ENCODE data around the gene C1orf74. TPM values are rescaled to one million over a fixed set of nuclear protein-coding genes. Genes with fewer than 3 reads are reported as not detected.

The C1orf74 gene
- total and polyA plus RNA-seq, 2 experiments from 2014 or later = 1.4 to 2.3 TPM

- H3K4me2 ChIP-seq (ENCODE audit: unreplicated experiment) = peak overlapping the region; percentile 47
- no peaks in the 10 kb centered on the region for H4K20me1 ChIP-seq (ENCODE audit: insufficient read depth)
- H3F3A ChIP-seq (ENCODE audit: insufficient read depth) = peaks cover 16% of the 10 kb centered on the region; the same call in 1 of the 2 replicates
- peaks cover 19% of the 10 kb centered on the region; the same call in 1 of the 2 replicates for H3K4me1 ChIP-seq (ENCODE audit: insufficient read depth)
- no peaks in the 10 kb centered on the region for H3K36me3 ChIP-seq (ENCODE audit: low read depth)
- 71 to 79% methylated on average over 2 of the region's 2 CpGs for WGBS, 2 experiments (ENCODE audit: low coverage in 1 of 2, low lambda C conversion rate in 2 of 2, missing lambda C conversion rate in 2 of 2)
- no peaks in the 10 kb centered on the region for H3K9me2 ChIP-seq (ENCODE audit: insufficient read depth)
- H2AFZ ChIP-seq = peak overlapping the region; percentile 36
- no peak for TF ChIP-seq EZH2phosphoT487 (IDR thresholded peaks at IDR 0.05; ENCODE audit: insufficient read depth, low read depth)
- TF ChIP-seq EZH2 (IDR thresholded peaks at IDR 0.05; ENCODE audit: insufficient read depth, poor library complexity, severe bottlenecking) = no peak
- no peak for DNase-seq
- no peaks in the 10 kb centered on the region for H3K27me3 ChIP-seq (replicated peaks; ENCODE audit: insufficient read depth)
- in situ Hi-C loops (cut with MboI) = no loop called here
- no peaks in the 10 kb centered on the region for H3K9me3 ChIP-seq (ENCODE audit: low read depth)
- H3K4me3 ChIP-seq = peak overlapping the region; percentile 36; the same call in 1 of the 2 replicates
- 0 out of 2 replicates have a peak overlapping the region, but pooled peaks have one; percentile 27 for H3K27ac ChIP-seq
- H3K9ac ChIP-seq = peak overlapping the region; percentile 42
- no peaks in the 10 kb centered on the region for H3K79me2 ChIP-seq (ENCODE audit: insufficient read depth)
These were observed 42.5 kb downstream of the C1orf74 start for GRCh38 chr1:209741889-209742288.

GRCh38 chr1:209741193-209741592 lies 43.2 kb downstream of the C1orf74 start:
- H3K36me3 ChIP-seq (ENCODE audit: low read depth) = no peaks in the 10 kb centered on the region
- no peaks in the 10 kb centered on the region for H3K9me3 ChIP-seq (ENCODE audit: low read depth)
- no peaks in the 10 kb centered on the region for H3K27me3 ChIP-seq (replicated peaks; ENCODE audit: insufficient read depth)
- H3K9me2 ChIP-seq (ENCODE audit: insufficient read depth) = no peaks in the 10 kb centered on the region
- no peak overlapping the region for H3K4me2 ChIP-seq (ENCODE audit: unreplicated experiment)
- 90% methylated on average over 3 of the region's 3 CpGs for WGBS, 2 experiments (ENCODE audit: low coverage in 1 of 2, low lambda C conversion rate in 2 of 2, missing lambda C conversion rate in 2 of 2)
- H2AFZ ChIP-seq = no peak overlapping the region
- TF ChIP-seq EZH2 (IDR thresholded peaks at IDR 0.05; ENCODE audit: insufficient read depth, poor library complexity, severe bottlenecking) (no peak), EZH2phosphoT487 (IDR thresholded peaks at IDR 0.05; ENCODE audit: insufficient read depth, low read depth) (no peak)
- H4K20me1 ChIP-seq (ENCODE audit: insufficient read depth) = no peaks in the 10 kb centered on the region
- H3K4me1 ChIP-seq (ENCODE audit: insufficient read depth) = peaks cover 19% of the 10 kb centered on the region; the same call in 1 of the 2 replicates
- no peak overlapping the region for H3K27ac ChIP-seq
- H3K9ac ChIP-seq = no peak overlapping the region
- no peak for DNase-seq
- peaks cover 16% of the 10 kb centered on the region; the same call in 1 of the 2 replicates for H3F3A ChIP-seq (ENCODE audit: insufficient read depth)
- in situ Hi-C loops (cut with MboI) = no loop called here
- H3K4me3 ChIP-seq = no peak overlapping the region
- H3K79me2 ChIP-seq (ENCODE audit: insufficient read depth) = no peaks in the 10 kb centered on the region

- Histone ChIP-seq H3K4me2 (ENCODE audit: unreplicated experiment) (no peak overlapping the region), H2AFZ (no peak overlapping the region), H3F3A (ENCODE audit: insufficient read depth) (peaks cover 19% of the 10 kb centered on the region; the same call in 1 of the 2 replicates), H3K27me3 (replicated peaks; ENCODE audit: insufficient read depth) (no peaks in the 10 kb centered on the region), H3K79me2 (ENCODE audit: insufficient read depth) (no peaks in the 10 kb centered on the region), H3K4me1 (ENCODE audit: insufficient read depth) (peaks cover 20% of the 10 kb centered on the region), H3K9me3 (ENCODE audit: low read depth) (no peaks in the 10 kb centered on the region), H3K36me3 (ENCODE audit: low read depth) (no peaks in the 10 kb centered on the region), H3K9me2 (ENCODE audit: insufficient read depth) (no peaks in the 10 kb centered on the region), H4K20me1 (ENCODE audit: insufficient read depth) (no peaks in the 10 kb centered on the region), H3K4me3 (no peak overlapping the region), H3K9ac (no peak overlapping the region), H3K27ac (no peak overlapping the region)
- WGBS, 2 experiments (ENCODE audit: low coverage in 1 of 2, low lambda C conversion rate in 2 of 2, missing lambda C conversion rate in 2 of 2) = 82 to 92% methylated on average over 1 of the region's 1 CpG
- in situ Hi-C loops (cut with MboI) = no loop called here
- TF ChIP-seq EZH2 (IDR thresholded peaks at IDR 0.05; ENCODE audit: insufficient read depth, poor library complexity, severe bottlenecking) = no peak
- TF ChIP-seq EZH2phosphoT487 (IDR thresholded peaks at IDR 0.05; ENCODE audit: insufficient read depth, low read depth) = no peak
- no peak for DNase-seq
These were observed 46.1 kb downstream of the C1orf74 start for GRCh38 chr1:209738270-209738669.

GRCh38 chr1:209737118-209737505 lies 47.2 kb downstream of the C1orf74 start:
- in situ Hi-C loops (cut with MboI) = no loop called here
- no peaks in the 10 kb centered on the region for H3K36me3 ChIP-seq (ENCODE audit: low read depth)
- 37 to 40% methylated on average over 5 of the region's 5 CpGs for WGBS, 2 experiments (ENCODE audit: low coverage in 1 of 2, low lambda C conversion rate in 2 of 2, missing lambda C conversion rate in 2 of 2)

More at GRCh38 chr1:209737118-209737505, 47.2 kb downstream of the C1orf74 start:
- no peak for DNase-seq
- no peaks in the 10 kb centered on the region for H3K9me2 ChIP-seq (ENCODE audit: insufficient read depth)
- no peak overlapping the region for H3K9ac ChIP-seq
- no peaks in the 10 kb centered on the region for H3K79me2 ChIP-seq (ENCODE audit: insufficient read depth)
- TF ChIP-seq EZH2 (IDR thresholded peaks at IDR 0.05; ENCODE audit: insufficient read depth, poor library complexity, severe bottlenecking) (no peak), EZH2phosphoT487 (IDR thresholded peaks at IDR 0.05; ENCODE audit: insufficient read depth, low read depth) (no peak)
- H4K20me1 ChIP-seq (ENCODE audit: insufficient read depth) = no peaks in the 10 kb centered on the region
- peaks cover 13% of the 10 kb centered on the region; the same call in 1 of the 2 replicates for H3F3A ChIP-seq (ENCODE audit: insufficient read depth)
- no peak overlapping the region for H3K4me2 ChIP-seq (ENCODE audit: unreplicated experiment)
- H3K27me3 ChIP-seq (replicated peaks; ENCODE audit: insufficient read depth) = no peaks in the 10 kb centered on the region
- peaks cover 13% of the 10 kb centered on the region for H3K4me1 ChIP-seq (ENCODE audit: insufficient read depth)
- H3K9me3 ChIP-seq (ENCODE audit: low read depth) = no peaks in the 10 kb centered on the region
- no peak overlapping the region for H2AFZ ChIP-seq
- H3K27ac ChIP-seq = no peak overlapping the region
- no peak overlapping the region for H3K4me3 ChIP-seq
